GM04504 (cell line): Measurements from ENCODE around the gene BCL2L1.
"Not testable (repeated sequence)": the region's sequence is repeated elsewhere in the genome, so short reads cannot be mapped to it uniquely, and the experiment has no call there.

Experiments
- DNase-seq: peaks from one replicate; pipeline ENCODE4 v3.0.0-alpha.2; 2012; ENCODE audit warnings: low read depth

The BCL2L1 gene

DNA sequence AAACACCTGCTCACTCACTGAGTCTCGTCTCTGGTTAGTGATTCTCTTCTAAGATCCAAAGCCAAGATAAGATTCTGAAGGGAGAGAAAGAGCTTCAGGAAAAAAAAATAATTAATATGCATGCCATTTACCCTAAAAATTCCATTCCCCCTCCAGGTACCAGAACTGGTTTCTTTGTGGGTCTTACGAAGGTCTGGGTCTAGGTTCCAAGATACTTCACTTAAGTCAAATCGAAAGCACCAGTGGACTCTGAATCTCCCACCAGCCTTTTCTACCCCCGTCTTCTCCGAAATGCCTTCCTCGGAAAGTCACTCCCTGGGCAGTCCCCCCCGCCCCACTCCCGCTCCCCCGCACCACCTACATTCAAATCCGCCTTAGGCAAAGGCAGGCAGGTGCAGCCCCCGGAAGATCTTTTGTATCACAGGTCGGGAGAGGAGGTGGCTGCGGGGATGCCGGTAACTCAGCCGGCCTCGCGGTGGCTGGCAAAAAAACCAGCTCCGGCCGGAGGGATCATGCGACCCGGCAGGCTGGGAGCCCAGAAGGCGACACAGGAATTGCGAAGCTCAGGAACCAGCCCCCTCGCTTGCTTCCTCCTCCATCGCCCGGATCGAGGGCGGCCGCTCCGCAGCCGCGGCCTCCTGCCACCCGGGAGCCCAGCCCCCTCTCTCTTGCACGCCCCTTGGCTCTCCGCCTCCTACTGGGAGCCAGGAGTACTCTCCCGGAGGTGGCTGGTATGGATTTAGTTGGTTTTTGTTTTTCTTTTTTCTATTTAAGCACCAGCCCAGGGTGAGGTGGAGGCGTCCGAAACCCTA is at the start of gene BCL2L1:
Gene BCL2L1 (minus strand): TSS at position 612 of the 812 bp plus-strand sequence. CDS start 650 bp downstream, outside the sequence.
- peak; percentile 70 for DNase-seq

DNA sequence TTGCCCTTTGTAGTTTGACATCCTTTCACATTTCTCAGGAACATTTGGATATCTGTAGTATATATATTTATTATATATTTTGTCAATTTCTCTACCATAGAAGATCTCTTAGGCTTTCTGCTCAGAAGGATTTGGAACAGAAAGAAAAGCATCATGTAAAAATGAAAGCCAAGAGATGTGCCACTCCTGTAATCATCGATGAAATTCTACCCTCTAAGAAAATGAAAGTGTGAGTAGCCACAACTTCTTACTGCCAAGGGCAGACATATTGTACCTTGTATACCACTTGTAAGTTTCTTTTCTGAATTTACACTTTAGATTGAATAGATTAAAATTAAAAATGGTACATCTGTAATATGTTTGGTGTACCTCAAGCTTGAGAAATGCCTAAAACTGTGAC is 47.6 kb upstream of the BCL2L1 start:
- DNase-seq, result no peak

DNA sequence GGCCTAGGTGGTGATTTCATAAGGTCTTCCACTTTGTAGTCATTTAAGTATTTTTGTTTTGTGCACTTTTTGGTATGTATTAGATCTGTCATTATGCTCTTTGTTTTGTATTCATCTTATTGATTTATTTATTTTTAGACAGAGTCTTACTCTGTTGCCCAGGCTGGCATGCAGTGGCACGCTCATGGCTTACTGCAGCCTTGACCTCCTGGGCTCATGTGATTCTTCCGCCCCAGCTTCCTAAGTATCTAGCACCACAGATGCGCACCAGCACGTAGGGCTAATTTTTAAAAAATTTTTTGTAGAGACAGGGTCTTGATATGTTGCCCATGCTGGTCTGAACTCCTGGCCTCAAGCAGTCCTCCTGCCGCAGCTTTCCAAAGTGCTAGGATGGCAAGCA is 47.0 kb upstream of the BCL2L1 start:
- no peak for DNase-seq

DNA sequence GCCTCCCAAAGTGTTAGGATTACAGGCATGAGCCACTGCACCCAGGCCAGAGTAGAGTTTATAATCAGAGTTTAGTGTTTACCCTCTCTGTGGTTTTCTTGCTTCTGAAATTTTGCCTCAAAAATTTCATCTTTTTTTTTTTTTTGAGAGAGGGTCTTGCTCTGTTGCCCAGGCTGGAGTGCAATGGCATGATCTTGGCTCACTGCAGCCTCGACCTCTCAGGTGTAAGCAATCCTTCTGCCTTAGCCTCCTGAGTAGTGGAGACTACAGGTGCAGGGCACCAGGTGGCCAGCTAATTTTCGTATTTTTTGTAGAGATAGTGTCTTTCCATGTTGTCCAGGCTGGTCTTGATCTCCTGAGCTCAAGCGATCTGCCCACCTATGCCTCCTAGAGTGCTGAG is 45.1 kb upstream of the BCL2L1 start:
- no peak for DNase-seq

DNA sequence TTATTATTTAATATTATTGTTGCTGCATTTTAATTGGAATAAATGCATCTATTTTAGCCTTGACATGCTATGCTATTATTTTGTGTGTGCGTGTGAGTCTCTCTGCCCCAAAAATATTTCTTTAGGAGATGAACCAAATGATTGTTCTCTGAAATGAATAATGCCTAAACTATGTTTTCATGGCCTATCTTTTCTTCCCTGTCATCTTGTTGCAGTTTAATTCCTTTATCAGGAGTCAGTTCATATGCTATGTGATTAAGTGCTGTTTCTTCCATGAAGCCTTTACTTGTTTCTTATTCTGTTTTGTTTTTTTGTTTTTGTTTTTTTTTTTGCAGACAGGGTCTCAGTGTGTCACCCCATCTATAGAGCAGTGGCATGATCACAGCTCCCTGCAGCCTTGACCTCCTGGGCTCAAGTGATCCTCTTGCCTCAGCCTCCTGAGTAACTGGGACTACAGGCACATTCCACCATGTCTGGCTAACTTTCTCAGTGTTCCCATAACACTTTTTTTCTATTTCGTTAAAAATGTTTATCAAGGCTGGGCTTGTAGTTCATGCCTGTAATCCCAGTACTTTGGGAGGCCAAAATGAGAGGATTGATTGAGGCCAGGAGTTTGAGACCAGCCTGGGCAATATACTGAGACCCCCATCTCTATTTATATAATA is 42.1 kb upstream of the BCL2L1 start:
- DNase-seq, result no peak

DNA sequence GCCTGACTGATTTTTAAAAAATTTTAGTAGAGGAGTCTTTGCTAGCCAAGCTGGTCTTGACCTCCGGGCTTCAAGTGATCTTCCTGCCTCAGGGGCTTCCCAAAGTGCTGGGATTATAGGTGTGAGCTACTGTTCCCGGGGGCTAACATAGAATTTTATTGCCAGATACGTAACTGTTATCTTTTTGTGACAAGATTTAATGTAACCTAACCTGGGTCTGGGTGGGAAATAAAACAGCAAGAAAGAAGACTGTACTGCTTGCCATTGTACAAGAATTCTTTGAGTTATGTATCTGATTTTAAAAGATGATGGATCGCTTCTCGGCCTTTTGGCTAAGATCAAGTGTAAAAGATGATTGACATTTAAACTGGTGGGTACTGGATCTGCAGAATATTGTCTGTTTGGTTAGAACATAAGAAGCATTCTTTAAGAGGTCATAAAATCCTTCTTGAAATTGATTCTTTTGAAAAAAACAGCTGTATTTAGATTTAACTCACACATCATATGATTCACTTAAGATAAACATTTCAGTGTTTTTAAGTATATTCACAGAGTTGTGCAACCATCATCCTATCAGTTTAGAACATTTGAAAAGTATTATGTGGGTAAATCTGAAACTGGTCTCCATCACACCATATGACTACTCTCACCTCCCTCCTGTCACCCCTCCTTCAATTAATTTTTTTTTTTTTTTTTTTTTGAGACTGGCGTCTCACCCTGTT is 38.0 kb upstream of the BCL2L1 start:
- no peak for DNase-seq

DNA sequence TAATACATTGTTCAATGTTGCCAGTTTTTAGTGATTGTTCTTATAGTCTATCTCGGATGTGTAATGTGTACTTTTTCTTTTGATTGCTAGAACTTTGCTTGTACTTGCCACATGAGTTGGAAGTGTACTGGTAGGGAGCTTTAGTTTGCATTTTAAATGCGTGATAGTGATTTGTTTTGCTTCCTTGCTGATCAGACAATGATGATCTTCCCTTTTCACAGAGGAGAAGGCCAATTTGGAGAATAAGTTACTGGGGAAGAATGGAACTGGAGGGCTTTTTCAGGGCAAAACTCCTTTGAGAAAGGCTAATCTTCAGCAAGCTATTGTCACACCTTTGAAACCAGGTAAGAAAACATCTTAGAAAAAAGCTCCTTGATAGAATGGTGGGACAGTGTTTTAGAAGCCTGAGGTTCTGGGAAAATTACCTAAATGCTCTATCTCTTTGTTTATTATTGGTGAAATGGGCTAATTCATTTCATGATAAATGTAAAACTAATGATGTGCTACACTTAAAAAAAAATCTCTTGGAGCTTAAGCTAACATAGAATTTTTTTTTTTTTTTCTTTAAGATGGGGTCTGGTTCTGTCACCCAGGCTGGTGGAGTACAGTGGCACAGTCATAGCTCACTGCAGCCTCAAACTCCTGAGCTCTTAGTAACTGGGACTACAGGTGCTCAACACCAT is 37.3 kb upstream of the BCL2L1 start:
- no peak for DNase-seq

DNA sequence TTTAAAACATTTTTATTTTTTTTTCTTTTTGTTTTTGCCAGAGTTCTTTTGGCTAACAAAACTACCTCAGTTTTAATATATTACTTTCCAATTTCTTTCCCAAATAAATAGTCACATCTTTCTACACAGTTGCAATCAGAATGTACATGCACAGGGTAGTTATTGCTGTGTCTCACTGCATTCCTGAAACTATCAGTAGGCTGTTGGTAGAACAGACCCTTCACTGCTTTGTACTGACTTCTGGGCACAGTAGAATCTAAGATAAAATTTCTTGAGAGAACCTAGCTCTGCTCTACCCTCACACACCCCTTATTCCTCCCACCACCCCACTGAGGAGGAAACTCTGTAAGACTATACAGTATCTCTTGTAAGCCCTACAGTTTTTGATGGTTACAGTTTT is 36.3 kb upstream of the BCL2L1 start:
- no peak for DNase-seq

DNA sequence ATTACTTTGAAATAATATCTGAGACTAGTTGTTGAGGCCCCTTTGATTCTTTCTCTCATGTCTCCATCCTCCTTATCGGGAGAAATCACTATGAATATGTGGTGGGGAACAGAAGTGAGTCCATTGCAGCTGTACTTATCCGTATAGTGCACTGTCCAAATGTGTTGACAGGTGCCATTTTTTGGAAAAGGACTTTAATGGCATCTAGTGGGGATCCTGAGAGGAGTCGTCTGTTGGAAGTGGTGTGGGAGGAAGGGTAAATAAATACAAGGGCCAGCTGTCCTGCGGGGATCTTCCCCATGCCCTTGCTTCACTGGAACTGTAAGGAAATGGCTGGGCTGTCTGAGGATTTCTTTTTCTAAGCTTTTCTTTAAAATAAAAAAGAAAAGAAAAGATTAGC is 35.9 kb upstream of the BCL2L1 start:
- DNase-seq, result no peak

DNA sequence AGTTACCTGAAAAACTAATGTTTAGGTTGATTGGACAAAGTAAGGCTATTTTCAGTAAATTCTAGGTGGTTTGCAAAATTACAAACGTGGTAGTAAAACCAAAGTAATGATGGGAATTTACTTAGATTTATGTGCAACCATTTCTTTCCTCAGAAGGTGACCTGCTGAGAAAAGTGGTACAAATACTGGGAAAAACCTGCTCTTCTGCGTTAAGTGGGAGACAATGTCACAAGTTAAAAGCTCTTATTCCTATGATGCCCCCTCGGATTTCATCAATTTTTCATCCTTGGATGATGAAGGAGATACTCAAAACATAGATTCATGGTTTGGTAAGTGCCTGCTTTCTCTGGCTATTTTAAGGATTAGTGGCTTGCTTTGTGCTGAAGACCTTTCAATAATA is 34.6 kb upstream of the BCL2L1 start:
- DNase-seq, result no peak

DNA sequence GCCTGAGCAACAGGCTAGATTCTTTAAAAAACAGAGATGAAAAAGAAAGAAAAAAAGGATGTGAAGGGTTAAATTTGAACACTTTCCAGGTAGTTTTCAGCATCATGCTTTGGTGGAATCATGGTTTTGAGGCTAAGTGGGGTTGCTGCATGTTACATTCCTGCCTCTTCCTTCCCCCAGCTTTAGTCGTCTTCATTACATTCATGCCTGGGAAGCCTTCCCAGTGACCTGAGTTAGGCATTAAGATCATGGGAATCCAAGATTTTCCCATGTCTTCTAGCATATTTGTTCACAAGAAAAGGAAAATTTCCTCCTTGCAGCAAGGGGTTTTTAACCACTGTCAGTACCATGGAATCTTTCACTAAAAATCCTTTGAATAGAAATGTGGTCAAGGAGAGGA is 28.5 kb upstream of the BCL2L1 start:
- DNase-seq, result peak; percentile 87

DNA sequence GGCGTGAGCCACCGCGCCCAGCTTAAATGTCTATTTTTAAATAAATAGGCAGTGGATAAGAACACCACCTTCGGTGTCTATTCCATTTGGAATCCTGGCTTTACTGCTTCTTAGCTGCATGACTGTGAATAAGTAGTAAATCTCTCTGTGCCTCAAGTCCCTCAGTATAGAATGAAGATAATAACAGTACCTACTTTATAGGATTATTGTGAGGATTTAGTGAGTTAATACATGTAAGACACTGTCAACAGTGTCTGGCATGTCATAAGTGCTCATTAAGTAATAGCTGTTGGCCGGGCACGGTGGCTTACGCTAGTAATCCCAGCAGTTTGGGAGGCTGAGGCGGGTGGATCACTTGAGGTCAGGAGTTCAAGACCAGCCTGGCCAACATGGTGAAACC is 26.6 kb upstream of the BCL2L1 start:
- no peak for DNase-seq

DNA sequence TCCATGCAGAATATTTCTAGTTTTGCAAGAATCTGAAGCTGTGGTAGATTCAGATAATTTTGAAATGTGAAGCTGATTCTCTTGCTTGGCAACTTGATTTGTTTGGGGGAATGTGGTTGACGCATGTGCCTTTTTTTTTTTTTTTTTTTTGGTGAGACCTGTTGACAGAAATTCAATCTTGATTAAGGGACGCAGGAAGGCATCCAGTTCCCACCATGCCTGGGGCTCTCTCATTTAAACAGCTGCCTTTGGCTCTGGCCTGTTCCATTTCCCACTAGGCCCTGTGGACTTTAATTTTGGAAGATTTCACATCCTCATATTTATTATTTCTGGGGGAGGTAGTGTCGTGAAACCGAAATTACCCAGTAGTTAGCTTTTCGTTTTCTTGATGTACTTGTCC is 25.0 kb upstream of the BCL2L1 start:
- DNase-seq, result peak; percentile 36

DNA sequence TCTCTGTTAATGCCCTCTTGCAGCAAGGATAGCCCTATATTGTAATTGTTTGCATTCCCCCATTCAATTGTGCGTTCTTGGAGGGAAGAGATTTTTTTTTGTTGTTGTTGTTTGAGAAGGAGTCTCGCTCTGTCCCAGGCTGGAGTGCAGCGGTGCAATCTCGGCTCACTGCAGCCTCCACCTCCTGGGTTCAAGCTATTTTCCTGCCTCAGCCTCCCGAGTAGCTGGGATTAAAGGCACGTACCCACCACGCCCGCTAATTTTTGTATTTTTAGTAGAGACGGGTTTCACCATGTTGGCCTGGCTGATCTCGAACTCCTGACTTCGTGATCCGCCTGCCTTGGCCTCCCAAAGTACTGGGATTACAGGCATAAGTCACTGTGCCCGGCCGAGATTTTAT is 24.4 kb upstream of the BCL2L1 start:
- DNase-seq, result not testable (repeated sequence)

DNA sequence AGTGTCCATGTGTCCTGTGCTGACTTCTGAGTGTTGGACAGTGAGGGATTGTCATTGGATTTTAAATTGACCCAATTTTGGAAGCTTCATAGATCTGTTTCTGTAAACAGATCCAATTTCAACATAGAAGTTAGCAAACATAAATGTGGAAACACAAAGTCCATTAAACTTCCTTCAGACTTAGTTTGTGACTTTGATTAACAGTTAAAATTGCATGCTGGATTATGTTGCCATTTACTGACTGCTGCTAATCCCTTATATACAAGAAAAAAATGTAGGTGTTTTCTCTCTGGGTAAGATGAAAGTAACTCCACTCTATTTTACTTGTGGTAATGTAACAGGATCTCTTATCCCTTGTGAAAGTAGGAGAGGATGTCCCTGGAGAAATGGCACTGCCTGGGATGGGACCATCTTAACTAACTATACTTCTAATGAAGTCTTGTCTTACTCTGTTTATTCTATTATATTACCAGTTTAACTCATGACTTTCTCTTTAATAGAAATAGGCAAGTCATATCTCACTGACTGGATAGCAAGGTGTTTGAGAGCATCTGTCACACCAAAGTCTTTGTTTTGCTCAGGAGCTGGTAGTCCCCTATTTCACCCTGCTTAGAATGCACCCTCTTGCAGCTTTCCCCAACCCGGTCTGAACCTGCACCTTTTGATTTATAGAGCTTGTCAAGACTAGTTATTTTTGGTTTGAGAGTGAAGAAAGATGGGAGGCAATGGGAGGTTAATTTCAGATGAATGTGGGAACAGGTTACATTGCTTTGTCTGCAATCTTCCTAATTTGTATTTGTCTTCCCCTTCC is 23.6 kb upstream of the BCL2L1 start:
- DNase-seq, result no peak

DNA sequence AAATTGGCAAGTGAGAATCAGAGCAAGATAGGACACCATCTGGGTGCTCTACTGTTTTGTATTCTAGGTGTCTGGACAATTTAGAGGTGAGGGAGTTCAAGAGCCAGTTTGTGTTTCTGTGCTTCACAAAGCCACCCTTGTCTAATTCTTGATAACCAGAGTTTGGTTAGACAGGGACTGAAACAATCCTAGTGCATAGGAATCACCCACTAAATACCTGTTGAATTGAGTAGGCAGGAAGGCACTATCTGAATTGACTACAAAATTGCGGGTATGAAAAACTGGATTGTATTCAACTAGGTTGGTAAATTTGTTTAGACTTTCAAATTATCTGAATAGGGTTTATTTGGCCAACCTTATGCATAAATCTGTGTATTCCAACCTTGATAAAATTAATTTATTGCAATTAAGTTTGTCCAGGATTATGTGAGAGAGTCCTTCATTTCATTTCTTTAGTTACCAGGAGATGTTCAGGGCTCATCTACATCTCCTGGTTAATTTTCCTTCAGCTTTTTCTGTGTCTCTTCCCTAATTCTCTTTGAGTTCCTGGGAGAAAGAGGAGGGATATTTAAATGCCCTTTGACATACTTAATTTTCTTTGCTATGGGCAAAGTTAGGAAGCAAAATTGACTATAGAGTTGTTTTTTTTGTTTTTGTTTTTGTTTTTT is 18.1 kb upstream of the BCL2L1 start:
- DNase-seq, result no peak

DNA sequence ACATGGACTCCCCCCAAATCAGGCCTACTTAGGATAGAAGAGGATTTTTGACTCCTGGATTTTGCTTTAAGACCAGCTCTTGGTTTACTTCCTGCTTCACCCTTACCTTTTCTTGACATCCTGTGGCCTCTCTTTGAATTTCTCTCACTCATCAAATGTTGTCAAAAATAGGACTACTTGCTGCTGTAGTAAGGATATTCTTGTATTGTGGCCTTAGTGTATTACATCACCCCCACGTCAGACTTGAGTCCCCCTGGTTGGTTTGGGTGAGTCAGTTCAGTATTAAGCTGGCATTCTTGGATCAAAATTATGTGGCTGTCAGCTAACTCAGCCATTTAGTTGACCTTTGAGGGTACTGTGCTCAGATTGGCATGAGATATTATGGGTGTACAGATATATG is 17.5 kb upstream of the BCL2L1 start:
- no peak for DNase-seq

DNA sequence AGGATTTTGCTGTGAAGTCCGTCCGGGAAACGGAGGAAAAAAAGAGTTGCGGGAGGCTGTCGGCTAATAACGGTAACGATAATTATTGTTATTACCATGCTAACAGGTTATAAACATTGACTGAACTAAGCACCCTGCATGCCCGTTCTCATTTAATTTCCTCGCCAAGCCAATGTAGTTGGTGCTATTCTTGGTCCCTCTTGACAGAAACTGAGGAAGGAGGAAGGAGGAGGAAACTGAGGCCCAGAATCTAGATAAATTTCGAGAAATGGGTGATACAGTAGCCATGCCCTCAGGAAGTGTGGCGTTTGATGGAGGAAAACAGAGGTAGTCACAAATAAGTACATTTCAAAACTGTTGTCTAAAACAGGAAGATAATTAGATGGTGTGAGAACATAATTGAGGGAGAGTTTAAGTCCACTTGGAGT is 16.9 kb upstream of the BCL2L1 start:
- DNase-seq, result no peak

DNA sequence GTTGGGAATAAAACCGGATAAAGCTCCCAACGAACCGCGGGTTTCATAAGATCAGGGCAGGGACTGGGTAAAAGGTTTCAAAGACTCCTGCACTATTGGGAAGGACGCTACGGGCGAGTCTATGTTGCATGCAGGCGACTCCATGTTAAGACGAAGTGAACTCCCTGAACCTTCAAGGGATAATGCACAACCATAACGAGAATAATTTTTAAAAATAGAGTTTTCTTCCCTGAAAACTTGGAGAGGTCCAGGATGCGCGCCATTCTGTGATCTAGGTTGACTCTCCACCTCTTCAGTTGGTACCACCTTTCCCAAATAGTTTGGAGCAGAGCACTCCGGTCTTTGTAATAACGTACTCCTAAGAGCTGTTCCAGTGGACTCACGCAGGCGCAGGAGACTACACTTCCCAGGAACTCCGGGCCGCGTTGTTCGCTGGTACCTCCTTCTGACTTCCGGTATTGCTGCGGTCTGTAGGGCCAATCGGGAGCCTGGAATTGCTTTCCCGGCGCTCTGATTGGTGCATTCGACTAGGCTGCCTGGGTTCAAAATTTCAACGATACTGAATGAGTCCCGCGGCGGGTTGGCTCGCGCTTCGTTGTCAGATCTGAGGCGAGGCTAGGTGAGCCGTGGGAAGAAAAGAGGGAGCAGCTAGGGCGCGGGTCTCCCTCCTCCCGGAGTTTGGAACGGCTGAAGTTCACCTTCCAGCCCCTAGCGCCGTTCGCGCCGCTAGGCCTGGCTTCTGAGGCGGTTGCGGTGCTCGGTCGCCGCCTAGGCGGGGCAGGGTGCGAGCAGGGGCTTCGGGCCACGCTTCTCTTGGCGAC is 16.3 kb upstream of the BCL2L1 start, which contains the start of gene TPX2:
Gene TPX2 (plus strand): TSS at position 562 of the 821 bp plus-strand sequence. CDS start 18,187 bp downstream, outside the sequence.
- peak; percentile 95 for DNase-seq

DNA sequence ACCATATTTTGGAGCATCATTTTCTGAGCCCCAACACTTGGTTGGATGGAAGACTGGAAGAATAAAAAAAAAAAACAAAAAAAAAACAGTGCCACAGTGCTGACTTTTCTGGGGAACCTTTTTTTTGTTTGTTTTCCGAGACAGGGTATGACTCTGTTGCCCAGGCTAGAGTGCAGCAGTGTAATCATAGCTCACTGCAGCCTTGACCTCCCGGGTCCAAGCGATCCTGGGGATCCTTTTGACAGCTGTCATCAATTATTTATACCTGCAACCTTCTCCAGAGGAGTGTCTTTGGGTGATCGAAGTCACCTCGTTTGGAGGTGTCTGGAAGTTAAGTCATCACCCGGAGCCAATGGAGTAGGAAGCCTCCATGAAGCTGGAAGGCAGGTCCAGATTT is 8.7 kb upstream of the BCL2L1 start:
- no peak for DNase-seq
